ENCODE results near the gene BUB3.

The BUB3 gene

DNA sequence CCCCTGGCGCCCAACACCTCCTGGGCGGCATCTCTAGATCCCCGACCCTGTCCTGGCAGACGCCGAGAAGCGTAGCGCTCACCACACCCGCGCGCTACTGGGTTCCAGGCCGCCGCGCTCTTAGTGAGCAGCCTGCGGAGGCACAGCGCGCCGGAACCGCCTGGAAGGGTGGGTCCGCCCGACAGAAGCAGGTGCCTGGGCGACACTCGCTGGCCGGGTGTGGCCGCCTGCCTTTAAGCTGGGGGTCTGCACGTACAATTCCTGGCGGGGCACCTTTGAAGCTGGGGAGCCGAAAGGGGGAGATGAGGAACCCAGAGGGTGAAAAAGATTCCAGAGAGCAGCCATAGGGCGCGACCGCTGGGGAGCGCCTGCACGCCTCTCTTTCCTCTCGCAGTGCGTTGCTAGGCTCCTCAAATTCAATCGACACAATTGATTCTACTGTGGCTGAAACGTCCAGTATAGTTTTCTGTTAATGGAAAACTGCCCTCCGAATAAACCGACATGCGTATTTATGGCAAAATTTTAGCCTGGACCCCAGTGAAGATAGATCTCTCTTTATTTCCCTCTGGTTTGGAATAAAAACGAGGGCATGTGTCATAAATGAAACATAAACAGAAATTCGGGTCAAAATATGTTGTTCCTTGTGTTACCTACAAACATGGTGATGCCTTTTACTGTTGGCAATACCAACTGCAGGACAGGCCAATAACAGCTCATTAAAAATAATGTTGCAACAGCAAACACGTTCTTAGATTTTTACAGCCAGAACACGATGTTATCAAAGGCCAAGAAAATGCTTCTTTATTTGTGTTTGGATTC lies 13.8 kb upstream of the BUB3 start:
- no peaks in the 10 kb centered on the region for H4K20me1 ChIP-seq (ENCODE audit: insufficient read depth, low read length)
- H3K27me3 ChIP-seq (ENCODE audit: insufficient read depth, low read length, poor library complexity) = peaks cover 10% of the 10 kb centered on the region
- no peak overlapping the region for H2AFZ ChIP-seq (ENCODE audit: low read depth, low read length)
- H3K9ac ChIP-seq (ENCODE audit: low read depth, low read length) = no peak overlapping the region
- DNase-seq (no peak), ATAC-seq (ENCODE audit: insufficient read depth, low read depth) (no peak)
- TF ChIP-seq EZH2 (IDR thresholded peaks at IDR 0.05; ENCODE audit: borderline replicate concordance, low read depth, low read length, severe bottlenecking) = no peak
- H3K9me3 ChIP-seq (ENCODE audit: insufficient read depth, low read length, severe bottlenecking) = no peaks in the 10 kb centered on the region
- H3K4me2 ChIP-seq (ENCODE audit: insufficient read depth, low read length) = no peak overlapping the region
- H3K79me2 ChIP-seq (ENCODE audit: insufficient read depth, low read length) = no peaks in the 10 kb centered on the region
- no peaks in the 10 kb centered on the region for H3K4me1 ChIP-seq (ENCODE audit: insufficient read depth, low read length)
- no peak overlapping the region for H3K27ac ChIP-seq (ENCODE audit: low read length)
- no peaks in the 10 kb centered on the region for H3K36me3 ChIP-seq (ENCODE audit: insufficient read depth, low read length)
- no peak overlapping the region for H3K4me3 ChIP-seq (ENCODE audit: low read depth in 1 of 2, low read length in 2 of 2)

DNA sequence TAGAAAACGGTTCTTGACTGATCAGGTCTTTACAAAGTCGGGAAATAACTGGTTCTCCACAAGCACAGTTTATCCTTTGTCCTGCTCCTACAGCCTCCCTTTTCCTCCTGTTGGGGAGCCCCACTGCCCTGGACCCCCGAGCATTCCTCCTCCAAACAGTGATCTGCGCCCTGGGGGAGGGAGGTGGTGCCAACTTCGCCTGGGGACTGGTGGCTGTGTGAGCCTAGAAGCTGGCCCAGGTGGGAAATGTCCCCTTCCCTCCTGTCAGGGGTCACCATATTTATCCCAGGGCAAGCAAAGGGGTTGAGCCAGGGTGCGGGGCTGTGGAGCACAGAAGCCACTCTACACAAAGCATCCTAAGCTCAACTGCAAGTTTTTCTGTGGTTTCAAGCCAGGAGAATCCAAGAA lies 13.2 kb upstream of the BUB3 start:
- H3K79me2 ChIP-seq (ENCODE audit: insufficient read depth, low read length) = no peaks in the 10 kb centered on the region
- no peak overlapping the region for H2AFZ ChIP-seq (ENCODE audit: low read depth, low read length)
- no peak overlapping the region for H3K27ac ChIP-seq (ENCODE audit: low read length)
- H3K4me1 ChIP-seq (ENCODE audit: insufficient read depth, low read length) = no peaks in the 10 kb centered on the region
- no peak for ATAC-seq (ENCODE audit: insufficient read depth, low read depth)
- H4K20me1 ChIP-seq (ENCODE audit: insufficient read depth, low read length) = no peaks in the 10 kb centered on the region
- H3K9me3 ChIP-seq (ENCODE audit: insufficient read depth, low read length, severe bottlenecking) = no peaks in the 10 kb centered on the region
- DNase-seq = no peak
- H3K4me3 ChIP-seq (ENCODE audit: low read depth in 1 of 2, low read length in 2 of 2) = no peak overlapping the region
- peaks cover 10% of the 10 kb centered on the region for H3K27me3 ChIP-seq (ENCODE audit: insufficient read depth, low read length, poor library complexity)
- no peak for TF ChIP-seq EZH2 (IDR thresholded peaks at IDR 0.05; ENCODE audit: borderline replicate concordance, low read depth, low read length, severe bottlenecking)
- TF ChIP-seq, protein P1, sequence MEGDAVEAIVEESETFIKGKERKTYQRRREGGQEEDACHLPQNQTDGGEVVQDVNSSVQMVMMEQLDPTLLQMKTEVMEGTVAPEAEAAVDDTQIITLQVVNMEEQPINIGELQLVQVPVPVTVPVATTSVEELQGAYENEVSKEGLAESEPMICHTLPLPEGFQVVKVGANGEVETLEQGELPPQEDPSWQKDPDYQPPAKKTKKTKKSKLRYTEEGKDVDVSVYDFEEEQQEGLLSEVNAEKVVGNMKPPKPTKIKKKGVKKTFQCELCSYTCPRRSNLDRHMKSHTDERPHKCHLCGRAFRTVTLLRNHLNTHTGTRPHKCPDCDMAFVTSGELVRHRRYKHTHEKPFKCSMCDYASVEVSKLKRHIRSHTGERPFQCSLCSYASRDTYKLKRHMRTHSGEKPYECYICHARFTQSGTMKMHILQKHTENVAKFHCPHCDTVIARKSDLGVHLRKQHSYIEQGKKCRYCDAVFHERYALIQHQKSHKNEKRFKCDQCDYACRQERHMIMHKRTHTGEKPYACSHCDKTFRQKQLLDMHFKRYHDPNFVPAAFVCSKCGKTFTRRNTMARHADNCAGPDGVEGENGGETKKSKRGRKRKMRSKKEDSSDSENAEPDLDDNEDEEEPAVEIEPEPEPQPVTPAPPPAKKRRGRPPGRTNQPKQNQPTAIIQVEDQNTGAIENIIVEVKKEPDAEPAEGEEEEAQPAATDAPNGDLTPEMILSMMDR (IDR thresholded peaks at IDR 0.05; ENCODE audit: borderline replicate concordance, extremely low read depth, low read length, poor library complexity, severe bottlenecking) = no peak
- no peak overlapping the region for H3K4me2 ChIP-seq (ENCODE audit: insufficient read depth, low read length)
- no peaks in the 10 kb centered on the region for H3K36me3 ChIP-seq (ENCODE audit: insufficient read depth, low read length)
- H3K9ac ChIP-seq (ENCODE audit: low read depth, low read length) = no peak overlapping the region

DNA sequence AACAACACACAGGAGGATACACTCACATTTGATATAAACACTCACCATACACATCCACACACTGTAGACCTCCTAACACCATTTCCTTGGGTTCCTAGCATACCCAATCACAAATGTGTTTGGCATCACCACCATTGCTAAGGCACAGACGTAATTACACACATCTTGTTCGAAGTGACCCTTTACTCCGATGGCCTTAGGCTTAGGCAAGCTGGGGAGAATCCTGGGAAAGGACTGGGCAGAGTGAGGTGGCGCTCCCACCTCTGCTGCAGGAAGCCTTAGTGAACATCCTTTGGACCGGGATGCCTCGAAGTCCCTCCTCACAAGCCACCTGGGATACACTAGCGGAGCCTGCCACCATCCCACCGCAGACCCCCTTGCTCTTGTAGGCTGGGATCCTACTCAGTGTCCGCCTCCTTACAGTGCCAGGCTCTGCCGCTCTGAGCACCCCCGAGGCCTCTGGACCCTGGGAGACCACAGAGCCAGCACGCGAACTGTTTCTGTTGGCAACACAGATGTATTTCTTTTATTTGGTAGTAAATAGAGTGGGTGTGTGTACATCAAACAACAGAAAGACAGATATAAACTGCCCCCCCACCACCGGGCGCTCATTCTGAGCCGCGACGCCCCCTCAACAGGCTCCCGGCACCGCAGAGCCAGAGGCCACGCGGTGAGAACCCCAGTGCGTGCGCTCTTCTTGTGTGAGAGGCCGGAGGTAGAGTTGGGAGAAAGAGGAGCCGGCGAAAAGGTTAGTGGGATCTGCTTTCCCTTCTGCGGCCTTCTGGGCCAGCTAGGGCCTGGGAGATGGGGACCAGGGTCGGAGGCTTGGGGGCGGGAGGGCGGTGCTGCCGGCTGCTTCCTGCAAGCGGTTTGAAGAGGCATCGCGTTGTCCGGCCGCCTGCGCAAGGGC lies 12.2 kb upstream of the BUB3 start:
- H3K4me2 ChIP-seq (ENCODE audit: insufficient read depth, low read length) = no peak overlapping the region
- TF ChIP-seq, protein P1 (IDR thresholded peaks at IDR 0.05; ENCODE audit: borderline replicate concordance, extremely low read depth, low read length, poor library complexity, severe bottlenecking) = no peak
- no peak for TF ChIP-seq EZH2 (IDR thresholded peaks at IDR 0.05; ENCODE audit: borderline replicate concordance, low read depth, low read length, severe bottlenecking)
- no peaks in the 10 kb centered on the region for H3K4me1 ChIP-seq (ENCODE audit: insufficient read depth, low read length)
- no peaks in the 10 kb centered on the region for H3K36me3 ChIP-seq (ENCODE audit: insufficient read depth, low read length)
- no peaks in the 10 kb centered on the region for H4K20me1 ChIP-seq (ENCODE audit: insufficient read depth, low read length)
- H3K79me2 ChIP-seq (ENCODE audit: insufficient read depth, low read length) = no peaks in the 10 kb centered on the region
- no peak overlapping the region for H2AFZ ChIP-seq (ENCODE audit: low read depth, low read length)
- H3K9me3 ChIP-seq (ENCODE audit: insufficient read depth, low read length, severe bottlenecking) = no peaks in the 10 kb centered on the region
- ATAC-seq (ENCODE audit: insufficient read depth, low read depth) (no peak), DNase-seq (no peak)
- H3K9ac ChIP-seq (ENCODE audit: low read depth, low read length) = no peak overlapping the region
- peaks cover 10% of the 10 kb centered on the region for H3K27me3 ChIP-seq (ENCODE audit: insufficient read depth, low read length, poor library complexity)
- H3K27ac ChIP-seq (ENCODE audit: low read length) = no peak overlapping the region
- no peak overlapping the region for H3K4me3 ChIP-seq (ENCODE audit: low read depth in 1 of 2, low read length in 2 of 2)

DNA sequence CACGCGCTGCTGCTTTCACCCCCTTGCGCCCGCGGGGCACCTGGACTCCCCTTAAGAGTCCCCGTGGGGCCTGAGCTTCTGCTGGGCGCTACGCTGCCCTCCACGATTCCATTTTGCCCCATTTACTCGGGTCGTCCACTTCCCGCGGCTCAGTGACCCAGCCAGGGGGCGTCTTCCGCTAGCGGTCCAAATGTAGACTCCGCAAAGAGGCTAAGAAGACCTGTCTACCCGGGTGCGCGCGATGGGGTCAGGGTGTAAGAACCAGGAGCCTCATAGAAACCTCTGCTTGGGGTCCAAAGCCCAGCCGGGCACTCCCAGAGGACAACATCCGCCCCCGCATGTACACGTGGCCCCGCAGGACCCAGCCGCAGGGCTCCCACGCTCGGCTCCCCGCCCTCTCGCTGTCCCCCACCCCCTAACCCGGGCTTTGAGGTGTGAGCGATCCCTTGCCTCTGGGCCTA lies 11.5 kb upstream of the BUB3 start:
- no peak for DNase-seq
- TF ChIP-seq EZH2 (IDR thresholded peaks at IDR 0.05; ENCODE audit: borderline replicate concordance, low read depth, low read length, severe bottlenecking) = no peak
- TF ChIP-seq, protein P1 (IDR thresholded peaks at IDR 0.05; ENCODE audit: borderline replicate concordance, extremely low read depth, low read length, poor library complexity, severe bottlenecking) = no peak
- Histone ChIP-seq H2AFZ (ENCODE audit: low read depth, low read length) (no peak overlapping the region), H3K4me1 (ENCODE audit: insufficient read depth, low read length) (no peaks in the 10 kb centered on the region), H3K9me3 (ENCODE audit: insufficient read depth, low read length, severe bottlenecking) (no peaks in the 10 kb centered on the region), H3K4me3 (ENCODE audit: low read depth in 1 of 2, low read length in 2 of 2) (no peak overlapping the region), H3K27ac (ENCODE audit: low read length) (no peak overlapping the region), H3K36me3 (ENCODE audit: insufficient read depth, low read length) (no peaks in the 10 kb centered on the region), H3K79me2 (ENCODE audit: insufficient read depth, low read length) (no peaks in the 10 kb centered on the region), H3K27me3 (ENCODE audit: insufficient read depth, low read length, poor library complexity) (peaks cover 10% of the 10 kb centered on the region), H3K9ac (ENCODE audit: low read depth, low read length) (no peak overlapping the region), H4K20me1 (ENCODE audit: insufficient read depth, low read length) (no peaks in the 10 kb centered on the region), H3K4me2 (ENCODE audit: insufficient read depth, low read length) (no peak overlapping the region)
- ATAC-seq (ENCODE audit: insufficient read depth, low read depth) = no peak
